ENCODE data around the gene EIF4ENIF1. TPM values are rescaled to one million over a fixed set of nuclear protein-coding genes. Genes with fewer than 3 reads are reported as not detected.

Gene EIF4ENIF1
- polyA plus RNA-seq, 1 of the 3 experiments (the other 2 are of a cell fraction) = 18.4 TPM

DNA sequence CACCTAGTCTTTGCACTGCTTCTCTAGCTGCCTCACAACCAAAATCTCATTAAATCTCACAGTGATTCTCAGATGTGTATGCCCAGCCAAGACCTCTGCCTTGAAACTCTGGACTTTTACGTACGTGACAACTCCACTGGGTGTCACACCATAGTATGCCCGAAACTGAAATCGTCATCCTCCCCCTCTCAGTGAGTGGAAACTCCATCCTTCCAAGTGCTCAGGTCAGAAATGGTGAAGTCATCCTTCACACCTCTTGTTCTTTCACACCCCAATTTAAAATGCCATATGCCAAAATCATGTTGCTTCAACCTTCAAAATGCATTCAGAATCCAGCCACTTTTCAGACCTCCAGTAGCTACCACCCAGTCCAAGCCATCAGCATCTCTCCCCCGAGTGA, 49.2 kb upstream of the EIF4ENIF1 start:
- H3K27me3 ChIP-seq (ENCODE audit: insufficient read depth) = no peaks in the 10 kb centered on the region
- CTCF ChIA-PET = interaction anchor here (1.2 kb wide), 1 partner anchor 96 kb away, joined by 3 read pairs; no protein-coding TSS in a partner anchor
- no peaks in the 10 kb centered on the region for H3K4me1 ChIP-seq (ENCODE audit: control insufficient read depth in 1 of 2, insufficient read depth in 2 of 2, low read depth in 1 of 2, low read length in 1 of 2)
- H3K4me2 ChIP-seq = no peak overlapping the region
- H3K9me2 ChIP-seq = no peaks in the 10 kb centered on the region
- H3K27ac ChIP-seq (ENCODE audit: low read depth in 2 of 2, low read length in 1 of 2) = no peak overlapping the region
- POLR2A ChIA-PET = no interaction called here
- H3K79me2 ChIP-seq (ENCODE audit: insufficient read depth) = no peaks in the 10 kb centered on the region
- DNase-seq = no peak
- H2AFZ ChIP-seq (ENCODE audit: low read depth) = no peak overlapping the region
- H3K4me3 ChIP-seq (ENCODE audit: low read depth in 2 of 2, low read length in 1 of 2) = no peak overlapping the region
- H3K9ac ChIP-seq = no peak overlapping the region
- peaks cover 0 to 5% of the 10 kb centered on the region in 2 experiments for H3K36me3 ChIP-seq (replicated peaks in 1 of 2; ENCODE audit: control insufficient read depth in 1 of 2, insufficient read depth in 2 of 2, low read length in 1 of 2)
- no peaks in the 10 kb centered on the region for H4K20me1 ChIP-seq (ENCODE audit: insufficient read depth)
- WGBS (ENCODE audit: low lambda C conversion rate) = 99% methylated on average over 5 of the region's 5 CpGs
- no peaks in the 10 kb centered on the region for H3K9me3 ChIP-seq
- no peaks in the 10 kb centered on the region for H3F3A ChIP-seq (replicated peaks; ENCODE audit: insufficient read depth)
- TF ChIP-seq POLR2AphosphoS5 (IDR thresholded peaks at IDR 0.05; ENCODE audit: low read depth, low read length) = no peak
- TF ChIP-seq GABPA (IDR thresholded peaks at IDR 0.05; ENCODE audit: low read depth) = no peak
- TF ChIP-seq, protein P1, sequence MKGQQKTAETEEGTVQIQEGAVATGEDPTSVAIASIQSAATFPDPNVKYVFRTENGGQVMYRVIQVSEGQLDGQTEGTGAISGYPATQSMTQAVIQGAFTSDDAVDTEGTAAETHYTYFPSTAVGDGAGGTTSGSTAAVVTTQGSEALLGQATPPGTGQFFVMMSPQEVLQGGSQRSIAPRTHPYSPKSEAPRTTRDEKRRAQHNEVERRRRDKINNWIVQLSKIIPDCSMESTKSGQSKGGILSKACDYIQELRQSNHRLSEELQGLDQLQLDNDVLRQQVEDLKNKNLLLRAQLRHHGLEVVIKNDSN (IDR thresholded peaks at IDR 0.05; ENCODE audit: borderline replicate concordance, low read depth) = no peak
- no peak for TF ChIP-seq SIN3A (IDR thresholded peaks at IDR 0.05; ENCODE audit: borderline replicate concordance, low read depth, low read length)
- TF ChIP-seq JUND (IDR thresholded peaks at IDR 0.05) = no peak
- TF ChIP-seq TCF12 (IDR thresholded peaks at IDR 0.05) = no peak
- TF ChIP-seq, protein P2, sequence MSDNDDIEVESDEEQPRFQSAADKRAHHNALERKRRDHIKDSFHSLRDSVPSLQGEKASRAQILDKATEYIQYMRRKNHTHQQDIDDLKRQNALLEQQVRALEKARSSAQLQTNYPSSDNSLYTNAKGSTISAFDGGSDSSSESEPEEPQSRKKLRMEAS (IDR thresholded peaks at IDR 0.05; ENCODE audit: low read depth) = no peak
- TF ChIP-seq, protein P3, sequence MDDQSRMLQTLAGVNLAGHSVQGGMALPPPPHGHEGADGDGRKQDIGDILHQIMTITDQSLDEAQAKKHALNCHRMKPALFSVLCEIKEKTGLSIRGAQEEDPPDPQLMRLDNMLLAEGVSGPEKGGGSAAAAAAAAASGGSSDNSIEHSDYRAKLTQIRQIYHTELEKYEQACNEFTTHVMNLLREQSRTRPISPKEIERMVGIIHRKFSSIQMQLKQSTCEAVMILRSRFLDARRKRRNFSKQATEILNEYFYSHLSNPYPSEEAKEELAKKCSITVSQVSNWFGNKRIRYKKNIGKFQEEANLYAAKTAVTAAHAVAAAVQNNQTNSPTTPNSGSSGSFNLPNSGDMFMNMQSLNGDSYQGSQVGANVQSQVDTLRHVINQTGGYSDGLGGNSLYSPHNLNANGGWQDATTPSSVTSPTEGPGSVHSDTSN (IDR thresholded peaks at IDR 0.05) = no peak
- no peak for TF ChIP-seq RXRA (IDR thresholded peaks at IDR 0.05; ENCODE audit: borderline replicate concordance, low read depth)
- no peak for TF ChIP-seq RFX5 (IDR thresholded peaks at IDR 0.05; ENCODE audit: low read length)
- TF ChIP-seq TEAD4 (IDR thresholded peaks at IDR 0.05; ENCODE audit: borderline replicate concordance, insufficient read depth) = no peak
- TF ChIP-seq, protein P4, sequence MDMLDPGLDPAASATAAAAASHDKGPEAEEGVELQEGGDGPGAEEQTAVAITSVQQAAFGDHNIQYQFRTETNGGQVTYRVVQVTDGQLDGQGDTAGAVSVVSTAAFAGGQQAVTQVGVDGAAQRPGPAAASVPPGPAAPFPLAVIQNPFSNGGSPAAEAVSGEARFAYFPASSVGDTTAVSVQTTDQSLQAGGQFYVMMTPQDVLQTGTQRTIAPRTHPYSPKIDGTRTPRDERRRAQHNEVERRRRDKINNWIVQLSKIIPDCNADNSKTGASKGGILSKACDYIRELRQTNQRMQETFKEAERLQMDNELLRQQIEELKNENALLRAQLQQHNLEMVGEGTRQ (IDR thresholded peaks at IDR 0.05; ENCODE audit: borderline replicate concordance, low read depth, low read length) = no peak
- no peak for TF ChIP-seq ELF1 (IDR thresholded peaks at IDR 0.05)
- TF ChIP-seq EZH2phosphoT487 (IDR thresholded peaks at IDR 0.05; ENCODE audit: borderline replicate concordance, low read depth) = no peak
- no peak for TF ChIP-seq RAD21 (IDR thresholded peaks at IDR 0.05; ENCODE audit: low read length)
- TF ChIP-seq, protein P5, sequence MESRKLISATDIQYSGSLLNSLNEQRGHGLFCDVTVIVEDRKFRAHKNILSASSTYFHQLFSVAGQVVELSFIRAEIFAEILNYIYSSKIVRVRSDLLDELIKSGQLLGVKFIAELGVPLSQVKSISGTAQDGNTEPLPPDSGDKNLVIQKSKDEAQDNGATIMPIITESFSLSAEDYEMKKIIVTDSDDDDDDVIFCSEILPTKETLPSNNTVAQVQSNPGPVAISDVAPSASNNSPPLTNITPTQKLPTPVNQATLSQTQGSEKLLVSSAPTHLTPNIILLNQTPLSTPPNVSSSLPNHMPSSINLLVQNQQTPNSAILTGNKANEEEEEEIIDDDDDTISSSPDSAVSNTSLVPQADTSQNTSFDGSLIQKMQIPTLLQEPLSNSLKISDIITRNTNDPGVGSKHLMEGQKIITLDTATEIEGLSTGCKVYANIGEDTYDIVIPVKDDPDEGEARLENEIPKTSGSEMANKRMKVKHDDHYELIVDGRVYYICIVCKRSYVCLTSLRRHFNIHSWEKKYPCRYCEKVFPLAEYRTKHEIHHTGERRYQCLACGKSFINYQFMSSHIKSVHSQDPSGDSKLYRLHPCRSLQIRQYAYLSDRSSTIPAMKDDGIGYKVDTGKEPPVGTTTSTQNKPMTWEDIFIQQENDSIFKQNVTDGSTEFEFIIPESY (IDR thresholded peaks at IDR 0.05; ENCODE audit: borderline replicate concordance, low read depth) = no peak
- no peak for TF ChIP-seq EP300 (IDR thresholded peaks at IDR 0.05; ENCODE audit: borderline replicate concordance in 1 of 2, low read depth in 1 of 2, low read length in 1 of 2)

Measured in SK-N-SH (cell line).